Right ventricle myocardium inferior (tissue), 1 donor: ENCODE measurements around the gene HIC1. TPM values are rescaled to one million over a fixed set of nuclear protein-coding genes. Genes with fewer than 3 reads are reported as not detected.

Experiments used
- ATAC-seq: fragments of 200-7000 bp; cut with Tn5 transposase; one replicate; pipeline ENCODE4 v1.9.1; 2020; ENCODE audit warnings: mild to moderate bottlenecking, moderate library complexity
- DNase-seq: peaks from one replicate; pipeline ENCODE4 v3.0.0; 2021; ENCODE audit errors: missing footprints
- intact Hi-C: fragments of 100-400 bp; cut with DNase I; formaldehyde crosslinking; loops from one replicate; pipeline ENCODE4 v1.11.0; 2022
- total RNA-seq: library from RNA; stranded (reverse); fragmentation: NEBNext Ultra II Directional; extraction: Animal tissue kit (Norgen Biotek cat#: 25700); gene quantifications from one replicate; pipeline ENCODE4 v1.2.1, GENCODE V29; 2021
- donor health status: DM: no; HTN: yes; CAD: no; lungs with severe emphysema.

Gene HIC1
- total RNA-seq, 1 donor from 2014 or later, result 22.7 TPM

GRCh38 chr17:2084036-2084765 is 29.3 kb downstream of the HIC1 start:
- ATAC-seq (peak; percentile 72), DNase-seq (no peak)
- intact Hi-C loops, result no loop called here

- intact Hi-C loops, result no loop called here
- ATAC-seq (peak; percentile 29), DNase-seq (no peak)
Observed at GRCh38 chr17:2084766-2085647, 30.1 kb downstream of the HIC1 start.

GRCh38 chr17:2085648-2085949 is 30.7 kb downstream of the HIC1 start:
- intact Hi-C loops, result no loop called here
- ATAC-seq (peak; percentile 27), DNase-seq (no peak)

GRCh38 chr17:2086306-2086705 is 31.4 kb downstream of the HIC1 start:
- ATAC-seq (no peak), DNase-seq (no peak)
- intact Hi-C loops, result no loop called here

- DNase-seq (no peak), ATAC-seq (no peak)
- intact Hi-C loops, result no loop called here
Observed at GRCh38 chr17:2087597-2088211, 32.8 kb downstream of the HIC1 start.

- no peak for ATAC-seq
- intact Hi-C loops, result no loop called here
- no peak for DNase-seq
Observed at GRCh38 chr17:2089021-2089422, 34.1 kb downstream of the HIC1 start.

GRCh38 chr17:2090210-2090641 is 35.3 kb downstream of the HIC1 start:
- intact Hi-C loops, result loop anchor here (5.0 kb wide), 1 partner anchor 33 kb away; the partner anchor contains the start of gene HIC1
- ATAC-seq (no peak), DNase-seq (no peak)

- ATAC-seq, result peak; percentile 51
- DNase-seq, result no peak
- intact Hi-C loops, result loop anchor here (5.0 kb wide), 1 partner anchor 34 kb away; the partner anchor contains the start of gene HIC1
Observed at GRCh38 chr17:2090804-2091534, 36.1 kb downstream of the HIC1 start.

- no peak for DNase-seq
- intact Hi-C loops, result loop anchor here (5.0 kb wide), 1 partner anchor 35 kb away; the partner anchor contains the start of gene HIC1
- ATAC-seq, result no peak
Observed at GRCh38 chr17:2092253-2092652, 37.4 kb downstream of the HIC1 start.

- DNase-seq (no peak), ATAC-seq (no peak)
- intact Hi-C loops, result loop anchor here (5.0 kb wide), 1 partner anchor 36 kb away; the partner anchor contains the start of gene HIC1
Observed at GRCh38 chr17:2093349-2093748, 38.4 kb downstream of the HIC1 start.

GRCh38 chr17:2094891-2095535 is 40.1 kb downstream of the HIC1 start:
- ATAC-seq (peak; percentile 89), DNase-seq (peak; percentile 83)
- intact Hi-C loops, result loop anchor here (5.0 kb wide), 2 partner anchors 38 to 142 kb away; partner anchors contain the start of gene HIC1

GRCh38 chr17:2095536-2095910 is 40.6 kb downstream of the HIC1 start:
- ATAC-seq, result no peak
- intact Hi-C loops, result loop anchor here (5.0 kb wide), 1 partner anchor 142 kb away; no protein-coding TSS in a partner anchor
- no peak for DNase-seq

GRCh38 chr17:2101448-2102257 is 46.8 kb downstream of the HIC1 start:
- DNase-seq, result no peak
- intact Hi-C loops, result loop anchor here (5.0 kb wide), 1 partner anchor 76 kb away; no protein-coding TSS in a partner anchor
- ATAC-seq, result no peak

- DNase-seq (no peak), ATAC-seq (no peak)
- intact Hi-C loops, result loop anchor here (5.0 kb wide), 1 partner anchor 74 kb away; no protein-coding TSS in a partner anchor
Observed at GRCh38 chr17:2102931-2103809, 48.3 kb downstream of the HIC1 start.

- intact Hi-C loops, result no loop called here
- no peak for DNase-seq
- ATAC-seq, result no peak
Observed at GRCh38 chr17:2105663-2106062, 50.8 kb downstream of the HIC1 start.

GRCh38 chr17:2106308-2106955 is 51.5 kb downstream of the HIC1 start:
- intact Hi-C loops, result no loop called here
- DNase-seq, result no peak
- ATAC-seq, result peak; percentile 53
